ENCODE results near the gene AGPAT2.

AGPAT2 gene

GRCh38 chr9:136686794-136687711 is at the start of gene AGPAT2:
AGPAT2 (minus strand) TSS chr9:136687457; CDS start chr9:136687357, 100 bp downstream.
- DNase-seq = peak; percentile 33

GRCh38 chr9:136735812-136736480 is 48.7 kb upstream of the AGPAT2 start:
- no peak for DNase-seq

- DNase-seq = no peak
Measured at GRCh38 chr9:136734837-136735496, 47.7 kb upstream of the AGPAT2 start.

- DNase-seq = no peak
Measured at GRCh38 chr9:136733611-136734010, 46.4 kb upstream of the AGPAT2 start.

- no peak for DNase-seq
Measured at GRCh38 chr9:136732444-136733178, 45.4 kb upstream of the AGPAT2 start.

GRCh38 chr9:136729926-136730325 is 42.7 kb upstream of the AGPAT2 start:
- no peak for DNase-seq

GRCh38 chr9:136729144-136729543 is 41.9 kb upstream of the AGPAT2 start:
- no peak for DNase-seq

GRCh38 chr9:136728548-136729123 is 41.4 kb upstream of the AGPAT2 start:
- DNase-seq = no peak

GRCh38 chr9:136728080-136728547 is 40.9 kb upstream of the AGPAT2 start:
- peak; percentile 61 for DNase-seq

GRCh38 chr9:136726631-136727191 is 39.5 kb upstream of the AGPAT2 start:
- no peak for DNase-seq

GRCh38 chr9:136726118-136726517 is 38.9 kb upstream of the AGPAT2 start:
- DNase-seq = no peak

GRCh38 chr9:136725612-136726011 is 38.4 kb upstream of the AGPAT2 start:
- DNase-seq = no peak

- DNase-seq = no peak
Measured at GRCh38 chr9:136724772-136725171, 37.5 kb upstream of the AGPAT2 start.

GRCh38 chr9:136723989-136724388 is 36.7 kb upstream of the AGPAT2 start:
- no peak for DNase-seq

GRCh38 chr9:136723362-136723976 is 36.2 kb upstream of the AGPAT2 start:
- DNase-seq = no peak

GRCh38 chr9:136722969-136723356 is 35.7 kb upstream of the AGPAT2 start:
- no peak for DNase-seq

- DNase-seq = no peak
Measured at GRCh38 chr9:136722093-136722968, 35.1 kb upstream of the AGPAT2 start.

- DNase-seq = peak; percentile 10
Measured at GRCh38 chr9:136721339-136722092, 34.3 kb upstream of the AGPAT2 start.

GRCh38 chr9:136720898-136721338 is 33.7 kb upstream of the AGPAT2 start:
- DNase-seq = no peak
